K562 (cell line): ENCODE data around the gene WBP2NL. TPM values are rescaled to one million over a fixed set of nuclear protein-coding genes. Genes with fewer than 3 reads are reported as not detected.

Source experiments
- ATAC-seq: fragments of 200-7000 bp; cut with Tn5 transposase; 3 replicates; pipeline ENCODE4 v1.9.1; 2020; ENCODE audit warnings: moderate library complexity
- BruUV-seq: library from RNA; stranded (reverse); fragments of 400-500 nt; replicated peaks from 2 replicates; lab custom pipeline; 2021; lab: Mats Ljungman, UMichigan
- CTCF ChIA-PET: fragments of 300-600 bp; formaldehyde crosslinking; extraction: SDS; loops from one replicate; lab custom pipeline; 2021; ENCODE audit warnings: low intra/inter-chr PET ratio; lab: Yijun Ruan, JAX
- POLR2A ChIA-PET: fragments of 300-600, 350-650 bp; sonication (Branson Sonifier 250); formaldehyde crosslinking; extraction: SDS; loops from one replicate; lab custom pipeline; 2021; ENCODE audit warnings: antibody characterized with exemption, inconsistent platforms; lab: Yijun Ruan, JAX
- DNase-seq, 4 experiments: peaks; one replicate each; pipeline versions ENCODE4 v3.0.0 to v3.0.0-alpha.2; 2011 to 2018; ENCODE audit warnings: low spot score in 3 of 4, mixed read lengths in 3 of 4; ENCODE audit errors: extremely low read depth in 1 of 4
- FAIRE-seq: peaks from 2 replicates; lab custom pipeline; 2011; peaks lifted over from hg19 to GRCh38; lab: Jason Lieb, UNC
- H2AFZ ChIP-seq: 2 replicates; pipeline ENCODE4 v1.6.0; 2011; ENCODE audit warnings: low read depth, low read length, control low read depth, inconsistent platforms
- H3K27ac ChIP-seq: fragments of 200-600 bp; 3 replicates; pipeline ENCODE4 v1.8.0; 2011; ENCODE audit warnings: low read depth, mild to moderate bottlenecking, control low read depth, inconsistent platforms, low read length, moderate library complexity, mixed read lengths; ENCODE audit errors: extremely low read depth
- H3K27me3 ChIP-seq, 2 experiments: fragments of 300-600 bp in 1 of 2; 2 replicates in 1 of 2; 3 replicates in 1 of 2; pipeline versions ENCODE4 v1.6.0 to v1.8.0; 2011; ENCODE audit warnings: inconsistent platforms in 2 of 2, low read length in 2 of 2, mild to moderate bottlenecking in 1 of 2, mixed read lengths in 1 of 2, moderate library complexity in 1 of 2; ENCODE audit not compliant: control insufficient read depth in 2 of 2, insufficient read depth in 2 of 2
- H3K36me3 ChIP-seq: fragments of 300-600 bp; 3 replicates; pipeline ENCODE4 v1.8.0; 2011; ENCODE audit warnings: mild to moderate bottlenecking, low read length, inconsistent platforms; ENCODE audit not compliant: control insufficient read depth, insufficient read depth
- H3K4me1 ChIP-seq, 2 experiments: fragments of 200-600 bp in 1 of 2; replicated peaks in 1 of 2; 2 replicates in 1 of 2; 3 replicates in 1 of 2; pipeline versions ENCODE4 v1.5.1 to v1.8.0; 2011; ENCODE audit warnings: inconsistent platforms in 2 of 2, low read length in 2 of 2, mild to moderate bottlenecking in 1 of 2, mixed read lengths in 1 of 2, moderate library complexity in 1 of 2; ENCODE audit not compliant: control insufficient read depth in 2 of 2, insufficient read depth in 2 of 2
- H3K4me2 ChIP-seq: 2 replicates; pipeline ENCODE4 v1.6.1; 2011; ENCODE audit warnings: low read length, control low read depth, inconsistent platforms, mixed read lengths; ENCODE audit not compliant: insufficient read depth
- H3K4me3 ChIP-seq: fragments of 200-600 bp; sonication (generic), shearing (Covaris generic); 2 replicates; pipeline ENCODE4 v1.5.1; 2016; ENCODE audit warnings: control low read depth, inconsistent platforms
- H3K79me2 ChIP-seq: fragments of 200-600 bp; 3 replicates; pipeline ENCODE4 v1.8.0; 2011; ENCODE audit warnings: low read length, inconsistent platforms; ENCODE audit not compliant: control insufficient read depth, insufficient read depth
- H3K9ac ChIP-seq, 2 experiments: 2 replicates each; pipeline versions ENCODE4 v1.6.0 to v1.6.1; 2011; ENCODE audit warnings: low read depth in 2 of 2, low read length in 2 of 2, control low read depth in 1 of 2, inconsistent platforms in 1 of 2, mild to moderate bottlenecking in 1 of 2, mixed read lengths in 1 of 2; ENCODE audit not compliant: insufficient read depth in 1 of 2
- H3K9me1 ChIP-seq: one replicate; pipeline ENCODE4 v1.6.0; 2011; ENCODE audit warnings: inconsistent platforms, mild to moderate bottlenecking, low read length, moderate library complexity; ENCODE audit not compliant: control insufficient read depth, insufficient read depth
- H3K9me3 ChIP-seq: replicated peaks from 2 replicates; pipeline ENCODE4 v1.5.1; 2011; ENCODE audit warnings: low read depth, low read length, inconsistent platforms; ENCODE audit not compliant: control insufficient read depth, insufficient read depth
- H4K20me1 ChIP-seq: replicated peaks from 2 replicates; pipeline ENCODE4 v1.6.1; 2011; ENCODE audit warnings: low read length, inconsistent platforms, mixed read lengths; ENCODE audit not compliant: control insufficient read depth, insufficient read depth
- FOXK2 ChIP-seq, 2 experiments: fragments of 450-650 bp; IDR thresholded peaks in 1 of 2; conservative IDR thresholded peaks in 1 of 2; 2 replicates each; pipeline ENCODE4 v1.6.1; 2016; ENCODE audit warnings: low read depth in 2 of 2, mild to moderate bottlenecking in 1 of 2
- POLR2AphosphoS5 ChIP-seq: IDR thresholded peaks from 2 replicates; pipeline ENCODE4 v1.6.1; 2011; ENCODE audit warnings: mild to moderate bottlenecking, low read depth, low read length, moderate library complexity; ENCODE audit not compliant: control insufficient read depth, insufficient read depth
- TRIM28 ChIP-seq: fragments of 450-650 bp; IDR thresholded peaks from 2 replicates; pipeline ENCODE4 v1.6.1; 2017
- ZNF324 ChIP-seq: fragments of 250-450 bp; sonication (Bioruptor Pico); IDR thresholded peaks from 2 replicates; pipeline ENCODE4 v1.4.0; 2020; ENCODE audit warnings: mild to moderate bottlenecking
- ZNF512 ChIP-seq: IDR thresholded peaks from 2 replicates; pipeline ENCODE4 v1.6.1; 2016; ENCODE audit warnings: missing genetic modification characterization, missing compliant biosample characterization
- ZNF644 ChIP-seq: fragments of 200-800 bp; sonication (Bioruptor generic); IDR thresholded peaks from 2 replicates; pipeline ENCODE4 v1.6.1; 2016; ENCODE audit warnings: low read depth, missing genetic modification characterization, missing compliant biosample characterization
- WGBS: fragments of 100-300 bp; shearing (Covaris generic); methylation state at CpG from one replicate; pipeline ENCODE4 v1.1.6; 2016; ENCODE audit warnings: low coverage, mixed read lengths; ENCODE audit not compliant: insufficient coverage; ENCODE audit errors: missing lambda C conversion rate; 5-methylcytosine and 5-hydroxymethylcytosine counted together
- in situ Hi-C: fragments of 300-500 bp; cut with MboI; formaldehyde crosslinking; loops from 4 replicates; pipeline ENCODE4 v1.15.0; 2018; ENCODE audit warnings: inconsistent platforms, mixed read lengths
- intact Hi-C: fragments of 100-400 bp; cut with micrococcal nuclease; formaldehyde crosslinking; loops from 2 replicates; pipeline ENCODE4 v1.14.2; 2022
- polyA plus RNA-seq, 8 experiments: library from polyadenylated mRNA; depleted of rRNA in 4 of 8; stranded (reverse) in 5 of 8; unstranded in 3 of 8; fragments of >200 nt; fragmentation: Nextera tagmentation in 2 of 8; fragmentation: Illumina TruSeq in 1 of 8; extraction: Ambion mirVana in 2 of 8; extraction: Trizol in 1 of 8; gene quantifications; 2 replicates each; pipeline versions ENCODE4 v1.2.1 to v1.2.3, GENCODE V29; 2011 to 2014; ENCODE audit warnings: inconsistent platforms in 1 of 8, missing spikeins in 1 of 8
- total RNA-seq, 7 experiments: library from RNA; depleted of rRNA in 6 of 7; stranded (reverse); fragments of >200 nt in 6 of 7; fragmentation: Illumina TruSeq in 2 of 7; extraction: Trizol in 2 of 7; gene quantifications; 2 replicates each; pipeline versions ENCODE4 v1.2.1 to v1.2.3, GENCODE V29; 2011 to 2021; ENCODE audit warnings: low replicate concordance in 1 of 7

The WBP2NL gene
- total and polyA plus RNA-seq, 9 of the 15 experiments (the other 6 are each of a cell fraction or from before 2014, with no cell fraction given) = not detected

DNA sequence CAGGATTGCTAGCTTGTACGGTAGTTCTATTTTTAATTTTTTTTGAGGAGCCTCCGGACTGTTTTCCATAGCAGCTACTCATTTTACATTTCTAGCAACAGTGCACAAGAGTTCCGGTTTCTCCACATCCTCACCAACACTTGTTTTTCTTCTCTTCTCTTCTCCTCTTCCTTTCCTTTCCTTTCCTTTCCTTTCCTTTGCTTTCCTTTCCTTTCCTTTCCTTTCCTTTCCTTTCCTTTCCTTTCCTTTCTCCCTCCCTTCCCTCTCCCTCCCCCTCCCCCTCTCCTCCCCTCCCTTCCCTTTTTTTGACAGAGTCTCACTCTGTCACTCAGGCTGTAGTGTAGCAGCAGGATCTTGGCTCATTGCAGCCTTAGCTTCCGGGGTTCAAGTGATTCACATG is 9.3 kb downstream of the WBP2NL start (continued):
- TF ChIP-seq ZNF644 (tag) (no peak), TRIM28 (no peak), ZNF512 (tag) (peak; percentile 35; the same call in 1 of the 2 replicates)

DNA sequence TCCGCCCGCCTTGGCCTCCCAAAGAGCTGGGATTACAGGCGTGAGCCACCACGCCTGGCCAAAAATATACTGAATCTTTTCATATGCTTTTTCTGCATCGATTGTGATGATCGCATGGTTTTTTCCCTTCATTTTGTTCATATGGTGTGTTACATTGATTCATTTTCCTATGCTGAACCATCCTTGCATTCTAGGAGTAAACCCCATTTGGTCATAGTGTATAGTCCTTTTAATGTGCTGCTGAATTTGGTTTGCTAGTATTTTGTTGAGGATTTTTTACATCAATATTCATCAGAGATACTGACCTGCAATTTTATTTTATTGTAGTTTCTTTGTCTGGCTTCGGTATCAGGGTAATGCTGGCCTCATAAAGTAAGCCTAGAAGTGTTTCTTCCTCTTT is 12.2 kb downstream of the WBP2NL start:
- intact Hi-C loops (no loop called here), in situ Hi-C loops (no loop called here)
- Histone ChIP-seq H3K27ac (no peak overlapping the region), H2AFZ (no peak overlapping the region), H4K20me1 (no peaks in the 10 kb centered on the region), H3K4me3 (no peak overlapping the region), H3K4me2 (no peak overlapping the region)
- ATAC-seq (no peak), DNase-seq (no peak)
- TF ChIP-seq ZNF324 = peak; percentile 91
- no peak for TF ChIP-seq POLR2AphosphoS5
- no peak for TF ChIP-seq FOXK2 (conservative IDR thresholded peaks at IDR 0.05 in 1 of 2, IDR thresholded peaks at IDR 0.05 in 1 of 2; ENCODE audit: low read depth in 2 of 2)
- TF ChIP-seq, all 486 proteins: peak for 1
- CTCF ChIA-PET = no interaction called here
- Histone ChIP-seq H3K36me3 (no peaks in the 10 kb centered on the region), H3K9ac (no peak overlapping the region), H3K79me2 (no peaks in the 10 kb centered on the region), H3K27me3 (peaks cover 3 to 4% of the 10 kb centered on the region in 2 experiments; a peak in 2 of 5 replicates), H3K9me3 (no peaks in the 10 kb centered on the region), H3K4me1 (no peaks in the 10 kb centered on the region), H3K9me1 (no peaks in the 10 kb centered on the region)
- WGBS = 26% methylated on average over 5 of the region's 7 CpGs
- FAIRE-seq = no peak
- POLR2A ChIA-PET = no interaction called here
- no TSS peak for BruUV-seq
